ENCODE results near the gene FCHSD2. TPM values are rescaled to one million over a fixed set of nuclear protein-coding genes. Genes with fewer than 3 reads are reported as not detected.

The FCHSD2 gene
- total and polyA plus RNA-seq, 2 of the 8 experiments (the other 6 are each of a cell fraction or from before 2014, with no cell fraction given), result 4.1 to 7.8 TPM

DNA sequence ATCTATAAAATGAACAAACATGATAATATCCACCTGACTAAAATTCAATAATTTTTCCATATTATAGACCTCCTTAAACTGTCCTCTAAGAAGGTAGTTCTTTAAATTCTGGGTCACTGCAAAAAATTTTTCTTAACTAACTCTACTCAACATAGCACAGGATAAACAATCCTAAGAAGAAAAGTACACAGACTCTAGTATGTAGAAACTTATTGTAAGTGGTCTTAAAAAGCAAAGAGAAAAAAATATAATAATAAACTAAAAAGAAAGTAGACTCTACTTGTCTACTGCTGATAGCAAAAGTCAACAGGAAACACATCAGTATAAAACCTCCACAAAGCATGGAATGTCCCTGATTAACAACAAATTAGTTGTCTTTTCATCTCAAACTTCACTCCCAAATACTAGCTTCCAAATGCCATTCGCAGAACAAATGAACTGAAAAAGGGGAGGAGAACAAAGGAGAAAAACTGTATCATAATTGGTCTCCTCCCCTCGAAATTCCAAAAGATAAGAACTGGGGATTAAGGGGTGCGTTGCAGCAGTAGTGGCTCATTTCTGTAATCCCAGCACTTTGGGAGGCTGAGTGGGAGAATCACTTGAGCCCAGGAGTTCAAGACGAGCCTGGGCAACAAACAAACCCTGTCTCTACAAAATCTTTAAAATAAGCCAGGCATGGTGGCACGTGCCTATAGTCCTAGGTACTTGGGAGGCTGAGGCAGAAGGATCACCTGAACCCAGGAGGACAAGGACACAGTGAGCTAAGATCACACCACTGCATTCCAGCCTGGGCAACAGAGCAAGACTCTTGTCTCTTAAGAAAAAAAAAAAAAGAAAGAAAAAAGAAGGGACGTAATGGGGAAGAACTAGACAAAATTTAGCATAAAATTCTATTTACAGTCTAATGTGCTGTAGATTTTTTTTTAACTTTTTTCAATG lies 6.5 kb downstream of the FCHSD2 start (continued):
- TF ChIP-seq, protein P1, sequence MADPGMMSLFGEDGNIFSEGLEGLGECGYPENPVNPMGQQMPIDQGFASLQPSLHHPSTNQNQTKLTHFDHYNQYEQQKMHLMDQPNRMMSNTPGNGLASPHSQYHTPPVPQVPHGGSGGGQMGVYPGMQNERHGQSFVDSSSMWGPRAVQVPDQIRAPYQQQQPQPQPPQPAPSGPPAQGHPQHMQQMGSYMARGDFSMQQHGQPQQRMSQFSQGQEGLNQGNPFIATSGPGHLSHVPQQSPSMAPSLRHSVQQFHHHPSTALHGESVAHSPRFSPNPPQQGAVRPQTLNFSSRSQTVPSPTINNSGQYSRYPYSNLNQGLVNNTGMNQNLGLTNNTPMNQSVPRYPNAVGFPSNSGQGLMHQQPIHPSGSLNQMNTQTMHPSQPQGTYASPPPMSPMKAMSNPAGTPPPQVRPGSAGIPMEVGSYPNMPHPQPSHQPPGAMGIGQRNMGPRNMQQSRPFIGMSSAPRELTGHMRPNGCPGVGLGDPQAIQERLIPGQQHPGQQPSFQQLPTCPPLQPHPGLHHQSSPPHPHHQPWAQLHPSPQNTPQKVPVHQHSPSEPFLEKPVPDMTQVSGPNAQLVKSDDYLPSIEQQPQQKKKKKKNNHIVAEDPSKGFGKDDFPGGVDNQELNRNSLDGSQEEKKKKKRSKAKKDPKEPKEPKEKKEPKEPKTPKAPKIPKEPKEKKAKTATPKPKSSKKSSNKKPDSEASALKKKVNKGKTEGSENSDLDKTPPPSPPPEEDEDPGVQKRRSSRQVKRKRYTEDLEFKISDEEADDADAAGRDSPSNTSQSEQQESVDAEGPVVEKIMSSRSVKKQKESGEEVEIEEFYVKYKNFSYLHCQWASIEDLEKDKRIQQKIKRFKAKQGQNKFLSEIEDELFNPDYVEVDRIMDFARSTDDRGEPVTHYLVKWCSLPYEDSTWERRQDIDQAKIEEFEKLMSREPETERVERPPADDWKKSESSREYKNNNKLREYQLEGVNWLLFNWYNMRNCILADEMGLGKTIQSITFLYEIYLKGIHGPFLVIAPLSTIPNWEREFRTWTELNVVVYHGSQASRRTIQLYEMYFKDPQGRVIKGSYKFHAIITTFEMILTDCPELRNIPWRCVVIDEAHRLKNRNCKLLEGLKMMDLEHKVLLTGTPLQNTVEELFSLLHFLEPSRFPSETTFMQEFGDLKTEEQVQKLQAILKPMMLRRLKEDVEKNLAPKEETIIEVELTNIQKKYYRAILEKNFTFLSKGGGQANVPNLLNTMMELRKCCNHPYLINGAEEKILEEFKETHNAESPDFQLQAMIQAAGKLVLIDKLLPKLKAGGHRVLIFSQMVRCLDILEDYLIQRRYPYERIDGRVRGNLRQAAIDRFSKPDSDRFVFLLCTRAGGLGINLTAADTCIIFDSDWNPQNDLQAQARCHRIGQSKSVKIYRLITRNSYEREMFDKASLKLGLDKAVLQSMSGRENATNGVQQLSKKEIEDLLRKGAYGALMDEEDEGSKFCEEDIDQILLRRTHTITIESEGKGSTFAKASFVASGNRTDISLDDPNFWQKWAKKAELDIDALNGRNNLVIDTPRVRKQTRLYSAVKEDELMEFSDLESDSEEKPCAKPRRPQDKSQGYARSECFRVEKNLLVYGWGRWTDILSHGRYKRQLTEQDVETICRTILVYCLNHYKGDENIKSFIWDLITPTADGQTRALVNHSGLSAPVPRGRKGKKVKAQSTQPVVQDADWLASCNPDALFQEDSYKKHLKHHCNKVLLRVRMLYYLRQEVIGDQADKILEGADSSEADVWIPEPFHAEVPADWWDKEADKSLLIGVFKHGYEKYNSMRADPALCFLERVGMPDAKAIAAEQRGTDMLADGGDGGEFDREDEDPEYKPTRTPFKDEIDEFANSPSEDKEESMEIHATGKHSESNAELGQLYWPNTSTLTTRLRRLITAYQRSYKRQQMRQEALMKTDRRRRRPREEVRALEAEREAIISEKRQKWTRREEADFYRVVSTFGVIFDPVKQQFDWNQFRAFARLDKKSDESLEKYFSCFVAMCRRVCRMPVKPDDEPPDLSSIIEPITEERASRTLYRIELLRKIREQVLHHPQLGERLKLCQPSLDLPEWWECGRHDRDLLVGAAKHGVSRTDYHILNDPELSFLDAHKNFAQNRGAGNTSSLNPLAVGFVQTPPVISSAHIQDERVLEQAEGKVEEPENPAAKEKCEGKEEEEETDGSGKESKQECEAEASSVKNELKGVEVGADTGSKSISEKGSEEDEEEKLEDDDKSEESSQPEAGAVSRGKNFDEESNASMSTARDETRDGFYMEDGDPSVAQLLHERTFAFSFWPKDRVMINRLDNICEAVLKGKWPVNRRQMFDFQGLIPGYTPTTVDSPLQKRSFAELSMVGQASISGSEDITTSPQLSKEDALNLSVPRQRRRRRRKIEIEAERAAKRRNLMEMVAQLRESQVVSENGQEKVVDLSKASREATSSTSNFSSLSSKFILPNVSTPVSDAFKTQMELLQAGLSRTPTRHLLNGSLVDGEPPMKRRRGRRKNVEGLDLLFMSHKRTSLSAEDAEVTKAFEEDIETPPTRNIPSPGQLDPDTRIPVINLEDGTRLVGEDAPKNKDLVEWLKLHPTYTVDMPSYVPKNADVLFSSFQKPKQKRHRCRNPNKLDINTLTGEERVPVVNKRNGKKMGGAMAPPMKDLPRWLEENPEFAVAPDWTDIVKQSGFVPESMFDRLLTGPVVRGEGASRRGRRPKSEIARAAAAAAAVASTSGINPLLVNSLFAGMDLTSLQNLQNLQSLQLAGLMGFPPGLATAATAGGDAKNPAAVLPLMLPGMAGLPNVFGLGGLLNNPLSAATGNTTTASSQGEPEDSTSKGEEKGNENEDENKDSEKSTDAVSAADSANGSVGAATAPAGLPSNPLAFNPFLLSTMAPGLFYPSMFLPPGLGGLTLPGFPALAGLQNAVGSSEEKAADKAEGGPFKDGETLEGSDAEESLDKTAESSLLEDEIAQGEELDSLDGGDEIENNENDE (IDR thresholded peaks at IDR 0.05; ENCODE audit: insufficient replicate concordance, low read length), result no peak
- TF ChIP-seq NRF1 (IDR thresholded peaks at IDR 0.05; ENCODE audit: low read depth, low read length), result no peak
- no peak for TF ChIP-seq KDM5A (IDR thresholded peaks at IDR 0.05; ENCODE audit: low read length)
